ENCODE measurements around the gene CLCN7. TPM values are rescaled to one million over a fixed set of nuclear protein-coding genes. Genes with fewer than 3 reads are reported as not detected.

CLCN7 gene
- total and polyA plus RNA-seq, 2 of the 8 experiments (the other 6 are each of a cell fraction or from before 2014, with no cell fraction given) = 38.6 to 81.5 TPM

DNA sequence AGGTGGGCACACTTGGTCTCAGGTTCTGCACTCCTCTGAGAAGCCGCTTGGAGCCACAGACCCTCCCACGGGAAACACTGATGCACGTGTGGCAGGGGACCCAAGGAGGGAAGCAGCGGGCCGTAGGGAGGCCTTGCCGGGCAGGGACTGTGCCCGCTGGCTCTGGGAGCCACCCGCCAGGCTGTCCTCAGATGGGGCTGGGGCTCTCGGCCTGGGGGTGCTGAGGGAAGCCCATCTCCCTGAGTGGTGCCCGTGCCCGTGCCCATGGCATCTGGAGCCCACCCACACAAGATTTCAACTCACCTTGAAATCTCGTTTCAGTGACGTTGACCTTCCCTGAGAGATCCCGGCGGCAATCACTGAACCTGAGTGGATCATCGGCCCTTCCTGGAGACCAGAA lies 17.9 kb downstream of the CLCN7 start:
- no peak overlapping the region for H4K8ac ChIP-seq (ENCODE audit: extremely low read depth, insufficient read depth, low read length)
- no peak overlapping the region for H3K14ac ChIP-seq (ENCODE audit: insufficient read length)
- no peaks in the 10 kb centered on the region; the same call in 1 of the 2 replicates for H3K79me1 ChIP-seq (ENCODE audit: low read depth, low read length)
- H2BK20ac ChIP-seq (ENCODE audit: low read length) = no peak overlapping the region
- no peak overlapping the region for H3K4ac ChIP-seq (replicated peaks; ENCODE audit: insufficient read length, low read depth, low read length)
- ChIA-PET CTCF (ENCODE audit: partially characterized antibody) (interaction anchor here (1.2 kb wide), 1 partner anchor 86 kb away, joined by 3 read pairs; no protein-coding TSS in a partner anchor), POLR2A (ENCODE audit: partially characterized antibody) (no interaction called here)
- H4K91ac ChIP-seq (replicated peaks; ENCODE audit: insufficient read length, low read length) = no peak overlapping the region
- no peaks in the 10 kb centered on the region for H3K27me3 ChIP-seq (replicated peaks in 1 of 4; ENCODE audit: control insufficient read depth in 3 of 4, extremely low read depth in 1 of 4, insufficient read depth in 3 of 4, low read length in 3 of 4)
- no peak overlapping the region for H3K27ac ChIP-seq (ENCODE audit: low read depth, low read length)
- no peak overlapping the region for H2BK12ac ChIP-seq (ENCODE audit: low read depth, low read length)
- 89% methylated on average over 16 of the region's 16 CpGs; no CpG with 5 or more reads in 1 of the 2 experiments for WGBS, 2 experiments (ENCODE audit: extremely low coverage in 1 of 2, insufficient coverage in 1 of 2, insufficient read length in 1 of 2, insufficient replicate concordance in 2 of 2, low coverage in 1 of 2, low lambda C conversion rate in 2 of 2, missing lambda C conversion rate in 1 of 2)
- H3K36me3 ChIP-seq (ENCODE audit: control insufficient read depth in 2 of 4, insufficient read depth in 4 of 4, low read length in 3 of 4) = peaks cover 0 to 47% (median 14%) of the 10 kb centered on the region in 4 experiments; a peak in 6 of 8 replicates
- H3K4me2 ChIP-seq (ENCODE audit: insufficient read depth in 1 of 2, low read depth in 2 of 2, low read length in 2 of 2) = no peak overlapping the region
- no peaks in the 10 kb centered on the region for H3K23me2 ChIP-seq (ENCODE audit: low read depth, low read length)
- no peak overlapping the region for H3K18ac ChIP-seq (ENCODE audit: extremely low read depth, low read length)
- H3K4me3 ChIP-seq (ENCODE audit: extremely low read depth in 1 of 4, insufficient read depth in 2 of 4, low read depth in 3 of 4, low read length in 4 of 4) = no peak overlapping the region
- H4K20me1 ChIP-seq (replicated peaks in 1 of 2; ENCODE audit: control insufficient read depth in 1 of 2, insufficient read depth in 2 of 2, low read length in 2 of 2) = peaks cover 0 to 11% of the 10 kb centered on the region in 2 experiments
- H3K56ac ChIP-seq (replicated peaks; ENCODE audit: insufficient read length, low read depth, low read length) = no peak overlapping the region
- H2AFZ ChIP-seq (ENCODE audit: low read length) = no peak overlapping the region
- H3K4me1 ChIP-seq (replicated peaks in 1 of 4; ENCODE audit: control insufficient read depth in 3 of 4, insufficient read depth in 4 of 4, low read length in 3 of 4) = no peaks in the 10 kb centered on the region
- no peak overlapping the region for H2BK15ac ChIP-seq (ENCODE audit: low read length)
- no peak overlapping the region for H3K9ac ChIP-seq (replicated peaks in 1 of 4; ENCODE audit: extremely low read depth in 1 of 4, low read depth in 3 of 4, low read length in 3 of 4)
- H3K23ac ChIP-seq (ENCODE audit: insufficient read length) = no peak overlapping the region
- FAIRE-seq = no peak
- peak in 1 of 2 experiments; percentile 31 for DNase-seq (ENCODE audit: low read depth in 1 of 2, low spot score in 2 of 2)
- no peaks in the 10 kb centered on the region for H3K79me2 ChIP-seq (ENCODE audit: control insufficient read depth in 1 of 2, insufficient read depth in 2 of 2, low read length in 2 of 2)
- H2AK5ac ChIP-seq (ENCODE audit: low read depth, low read length) = no peak overlapping the region
- no peak overlapping the region for H2BK5ac ChIP-seq (ENCODE audit: low read depth, low read length)
- no peak overlapping the region for H4K5ac ChIP-seq (ENCODE audit: insufficient read length, low read depth, low read length)
- H3K9me3 ChIP-seq (ENCODE audit: insufficient read depth in 2 of 2, low read depth in 1 of 2, low read length in 1 of 2) = no peaks in the 10 kb centered on the region
- no peak overlapping the region for H2BK120ac ChIP-seq (replicated peaks; ENCODE audit: low read depth, low read length)
- TF ChIP-seq TAF7 (optimal IDR thresholded peaks at IDR 0.05; ENCODE audit: borderline replicate concordance, low read depth, low read length) (no peak), CTBP2 (IDR thresholded peaks at IDR 0.05; ENCODE audit: borderline replicate concordance, insufficient read depth, insufficient read length, low read length) (no peak), HDAC2 (IDR thresholded peaks at IDR 0.05; ENCODE audit: borderline replicate concordance in 1 of 2, low read depth in 2 of 2, low read length in 2 of 2) (no peak), KDM4A (IDR thresholded peaks at IDR 0.05; ENCODE audit: low read depth, low read length, severe bottlenecking) (no peak), GTF2F1 (IDR thresholded peaks at IDR 0.05; ENCODE audit: borderline replicate concordance, low read depth, low read length) (no peak), SAP30 (IDR thresholded peaks at IDR 0.05; ENCODE audit: insufficient read depth, insufficient replicate concordance, low read length) (no peak), ASH2L (IDR thresholded peaks at IDR 0.05; ENCODE audit: low read length) (no peak), PHF8 (conservative IDR thresholded peaks at IDR 0.05; ENCODE audit: low read depth, low read length) (no peak), JUND (IDR thresholded peaks at IDR 0.05; ENCODE audit: low read length) (no peak)
